Measurements from ENCODE around the gene NPAS3. TPM values are rescaled to one million over a fixed set of nuclear protein-coding genes. Genes with fewer than 3 reads are reported as not detected.

Gene NPAS3
- total and polyA plus RNA-seq, 2 of the 8 experiments (the other 6 are each of a cell fraction or from before 2014, with no cell fraction given): 0.11 to 0.60 TPM

GRCh38 chr14:33598582-33598981 lies 659.9 kb downstream of the NPAS3 start:
- FAIRE-seq: no peak
- Histone ChIP-seq H4K20me1 (replicated peaks in 1 of 2; ENCODE audit: control insufficient read depth in 1 of 2, insufficient read depth in 2 of 2, low read length in 2 of 2) (no peaks in the 10 kb centered on the region), H3K79me1 (ENCODE audit: low read depth, low read length) (no peaks in the 10 kb centered on the region), H3K4me2 (ENCODE audit: insufficient read depth in 1 of 2, low read depth in 2 of 2, low read length in 2 of 2) (no peak overlapping the region), H2AK5ac (ENCODE audit: low read depth, low read length) (no peak overlapping the region), H3K9ac (replicated peaks in 1 of 4; ENCODE audit: extremely low read depth in 1 of 4, low read depth in 3 of 4, low read length in 3 of 4) (no peak overlapping the region), H3K14ac (ENCODE audit: insufficient read length) (no peak overlapping the region), H2BK5ac (ENCODE audit: low read depth, low read length) (no peak overlapping the region), H2BK12ac (ENCODE audit: low read depth, low read length) (no peak overlapping the region), H3K27me3 (replicated peaks in 1 of 4; ENCODE audit: control insufficient read depth in 3 of 4, extremely low read depth in 1 of 4, insufficient read depth in 3 of 4, low read length in 3 of 4) (no peaks in the 10 kb centered on the region), H3K23me2 (ENCODE audit: low read depth, low read length) (no peaks in the 10 kb centered on the region), H3K79me2 (ENCODE audit: control insufficient read depth in 1 of 2, insufficient read depth in 2 of 2, low read length in 2 of 2) (no peaks in the 10 kb centered on the region), H2BK20ac (ENCODE audit: low read length) (no peak overlapping the region), H3K4ac (replicated peaks; ENCODE audit: insufficient read length, low read depth, low read length) (no peak overlapping the region), H3K9me3 (ENCODE audit: insufficient read depth in 2 of 2, low read depth in 1 of 2, low read length in 1 of 2) (no peaks in the 10 kb centered on the region), H3K23ac (ENCODE audit: insufficient read length) (no peak overlapping the region), H4K8ac (ENCODE audit: extremely low read depth, insufficient read depth, low read length) (no peak overlapping the region), H2BK120ac (replicated peaks; ENCODE audit: low read depth, low read length) (no peak overlapping the region), H2AFZ (ENCODE audit: low read length) (no peak overlapping the region), H3K18ac (ENCODE audit: extremely low read depth, low read length) (no peak overlapping the region), H3K56ac (replicated peaks; ENCODE audit: insufficient read length, low read depth, low read length) (no peak overlapping the region), H4K5ac (ENCODE audit: insufficient read length, low read depth, low read length) (no peak overlapping the region), H4K91ac (replicated peaks; ENCODE audit: insufficient read length, low read length) (no peak overlapping the region), H3K36me3 (ENCODE audit: control insufficient read depth in 2 of 4, insufficient read depth in 4 of 4, low read length in 3 of 4) (no peaks in the 10 kb centered on the region), H2BK15ac (ENCODE audit: low read length) (no peak overlapping the region), H3K4me1 (replicated peaks in 1 of 4; ENCODE audit: control insufficient read depth in 3 of 4, insufficient read depth in 4 of 4, low read length in 3 of 4) (peaks cover 0 to 5% (median 3%) of the 10 kb centered on the region in 4 experiments; a peak in 4 of 7 replicates), H3K27ac (ENCODE audit: low read depth, low read length) (no peak overlapping the region), H3K4me3 (ENCODE audit: extremely low read depth in 1 of 4, insufficient read depth in 2 of 4, low read depth in 3 of 4, low read length in 4 of 4) (no peak overlapping the region)
- no peak for DNase-seq (ENCODE audit: low read depth in 1 of 2, low spot score in 2 of 2)
- CTCF ChIA-PET (ENCODE audit: partially characterized antibody): interaction anchor here (1.4 kb wide), 1 partner anchor 77 kb away, joined by 3 read pairs; no protein-coding TSS in a partner anchor
- TF ChIP-seq NRF1 (IDR thresholded peaks at IDR 0.05; ENCODE audit: low read depth, low read length): no peak
- TF ChIP-seq SAP30 (IDR thresholded peaks at IDR 0.05; ENCODE audit: insufficient read depth, insufficient replicate concordance, low read length): no peak
- no peak for TF ChIP-seq CBX5 (IDR thresholded peaks at IDR 0.05; ENCODE audit: low read depth, low read length)
- no peak for TF ChIP-seq GABPA (IDR thresholded peaks at IDR 0.05; ENCODE audit: borderline replicate concordance, insufficient read depth, low read length)
- TF ChIP-seq ZNF274 (IDR thresholded peaks at IDR 0.05; ENCODE audit: borderline replicate concordance, extremely low read depth, low read length): no peak
- no peak for TF ChIP-seq USF2 (IDR thresholded peaks at IDR 0.05; ENCODE audit: low read length)
- no peak for TF ChIP-seq SRF (IDR thresholded peaks at IDR 0.05; ENCODE audit: low read depth, low read length)
- no peak for TF ChIP-seq KDM5A (IDR thresholded peaks at IDR 0.05; ENCODE audit: low read length)
- TF ChIP-seq MAX (IDR thresholded peaks at IDR 0.05): no peak
- no peak for TF ChIP-seq RAD21 (IDR thresholded peaks at IDR 0.05 in 1 of 2, conservative IDR thresholded peaks at IDR 0.05 in 1 of 2; ENCODE audit: low read depth in 2 of 2, low read length in 2 of 2)
- TF ChIP-seq SUZ12 (IDR thresholded peaks at IDR 0.05; ENCODE audit: low read length): no peak
- TF ChIP-seq SP2 (IDR thresholded peaks at IDR 0.05; ENCODE audit: low read length): no peak
- no peak for TF ChIP-seq KDM4A (IDR thresholded peaks at IDR 0.05; ENCODE audit: low read depth, low read length, severe bottlenecking)
- POLR2A ChIA-PET (ENCODE audit: partially characterized antibody): no interaction called here
- 95% methylated on average over 2 of the region's 2 CpGs; no CpG with 5 or more reads in 1 of the 2 experiments for WGBS, 2 experiments (ENCODE audit: extremely low coverage in 1 of 2, insufficient coverage in 1 of 2, insufficient read length in 1 of 2, insufficient replicate concordance in 2 of 2, low coverage in 1 of 2, low lambda C conversion rate in 2 of 2, missing lambda C conversion rate in 1 of 2)

All from H1 (cell line).